ENCODE data around the gene FALEC.

DNA sequence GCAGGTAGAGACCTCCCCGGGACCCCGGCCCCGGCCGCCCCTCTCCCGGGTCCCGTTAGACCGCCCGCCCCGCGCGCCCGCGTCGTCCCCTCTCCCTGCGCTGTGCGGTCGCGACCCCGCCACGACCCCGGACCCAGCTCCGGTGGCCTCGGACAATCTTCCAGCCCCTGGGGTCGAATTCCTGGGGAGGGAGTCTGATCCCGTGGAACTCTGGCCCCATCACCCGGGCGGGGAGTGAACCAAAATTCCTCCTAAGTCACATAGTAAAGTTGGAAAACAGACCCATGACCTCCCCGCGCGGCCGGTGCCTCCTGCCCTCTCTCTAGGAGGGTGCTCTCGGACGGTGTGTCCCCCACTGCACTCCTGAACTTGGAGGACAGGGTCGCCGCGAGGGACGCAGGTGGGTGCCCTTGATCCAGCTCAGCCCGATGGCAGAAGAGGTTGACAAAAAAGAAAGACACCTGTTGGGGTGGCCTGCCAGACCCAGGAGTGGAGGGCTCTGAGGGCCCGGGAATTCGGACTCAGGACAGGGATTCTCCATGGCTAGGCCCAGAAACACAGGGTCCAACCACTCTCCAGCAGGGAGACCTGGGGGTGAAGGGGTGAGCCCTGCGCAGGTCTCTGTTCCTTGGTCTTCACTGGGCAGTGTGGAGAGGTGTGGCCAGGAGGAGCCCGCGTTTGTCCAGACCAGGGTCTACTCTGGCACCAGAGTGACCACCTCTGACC lies 34.1 kb downstream of the FALEC start:
- TF ChIP-seq, protein P1, sequence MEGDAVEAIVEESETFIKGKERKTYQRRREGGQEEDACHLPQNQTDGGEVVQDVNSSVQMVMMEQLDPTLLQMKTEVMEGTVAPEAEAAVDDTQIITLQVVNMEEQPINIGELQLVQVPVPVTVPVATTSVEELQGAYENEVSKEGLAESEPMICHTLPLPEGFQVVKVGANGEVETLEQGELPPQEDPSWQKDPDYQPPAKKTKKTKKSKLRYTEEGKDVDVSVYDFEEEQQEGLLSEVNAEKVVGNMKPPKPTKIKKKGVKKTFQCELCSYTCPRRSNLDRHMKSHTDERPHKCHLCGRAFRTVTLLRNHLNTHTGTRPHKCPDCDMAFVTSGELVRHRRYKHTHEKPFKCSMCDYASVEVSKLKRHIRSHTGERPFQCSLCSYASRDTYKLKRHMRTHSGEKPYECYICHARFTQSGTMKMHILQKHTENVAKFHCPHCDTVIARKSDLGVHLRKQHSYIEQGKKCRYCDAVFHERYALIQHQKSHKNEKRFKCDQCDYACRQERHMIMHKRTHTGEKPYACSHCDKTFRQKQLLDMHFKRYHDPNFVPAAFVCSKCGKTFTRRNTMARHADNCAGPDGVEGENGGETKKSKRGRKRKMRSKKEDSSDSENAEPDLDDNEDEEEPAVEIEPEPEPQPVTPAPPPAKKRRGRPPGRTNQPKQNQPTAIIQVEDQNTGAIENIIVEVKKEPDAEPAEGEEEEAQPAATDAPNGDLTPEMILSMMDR (IDR thresholded peaks at IDR 0.05 in 8 of 11, conservative IDR thresholded peaks at IDR 0.05 in 3 of 11), result no peak
- TF ChIP-seq POLR2AphosphoS5 (IDR thresholded peaks at IDR 0.05) (peak; percentile 37 to 73 (median 56)), POLR2A (IDR thresholded peaks at IDR 0.05) (no peak)
